ENCODE data around the gene PRKCZ. TPM values are rescaled to one million over a fixed set of nuclear protein-coding genes. Genes with fewer than 3 reads are reported as not detected.

PRKCZ gene
- polyA plus RNA-seq, 6 donors from 2014 or later: 5.7 to 12.4 (median 9.3) TPM

DNA sequence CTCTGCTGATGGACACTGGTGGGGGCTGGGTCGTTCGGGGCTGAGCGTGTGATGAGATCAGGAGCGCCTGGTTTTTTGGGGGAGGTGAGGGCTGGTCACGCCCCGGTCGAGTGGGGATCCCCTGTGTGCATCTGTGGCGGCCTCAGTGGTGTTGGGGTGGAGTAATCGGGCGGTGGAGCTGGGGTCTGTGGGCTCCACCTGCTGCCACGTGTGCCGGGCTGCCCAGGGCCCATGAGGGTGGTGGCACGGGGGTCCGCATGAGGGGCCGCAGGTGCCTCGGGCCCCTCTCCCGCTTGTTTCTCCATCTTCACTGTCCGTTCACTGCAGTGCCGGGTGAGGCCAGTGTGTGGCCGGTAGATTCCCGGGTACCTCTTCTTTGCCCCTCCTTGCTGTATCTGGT, 17.2 kb downstream of the PRKCZ start:
- H3K27me3 Mint-ChIP-seq: no peaks in the 10 kb centered on the region
- peaks cover 0 to 12% (median 5%) of the 10 kb centered on the region in 7 donors for H3K9me3 Mint-ChIP-seq
- H3K4me3 Mint-ChIP-seq: peak overlapping the region in 1 of 8 donors; percentile 48
- H3K27ac Mint-ChIP-seq: peak overlapping the region in 2 of 6 donors; percentile 54 to 82
- no peak for ATAC-seq (ENCODE audit: low read depth in 2 of 2)
- DNase-seq: no peak
- H3K4me1 Mint-ChIP-seq: peaks cover 0 to 15% (median 7%) of the 10 kb centered on the region in 3 donors
- H3K36me3 Mint-ChIP-seq: peaks cover 12 to 19% of the 10 kb centered on the region in 2 donors

- H3K36me3 Mint-ChIP-seq: peaks cover 12 to 19% of the 10 kb centered on the region in 2 donors
- H3K27ac Mint-ChIP-seq: no peak overlapping the region
- H3K4me1 Mint-ChIP-seq: peaks cover 0 to 15% (median 7%) of the 10 kb centered on the region in 3 donors
- DNase-seq (no peak), ATAC-seq (ENCODE audit: low read depth in 2 of 2) (no peak)
- H3K4me3 Mint-ChIP-seq: no peak overlapping the region
- H3K27me3 Mint-ChIP-seq: no peaks in the 10 kb centered on the region
- H3K9me3 Mint-ChIP-seq: peaks cover 0 to 12% (median 5%) of the 10 kb centered on the region in 7 donors
Measured at GRCh38 chr1:2067981-2068380, 17.8 kb downstream of the PRKCZ start.

DNA sequence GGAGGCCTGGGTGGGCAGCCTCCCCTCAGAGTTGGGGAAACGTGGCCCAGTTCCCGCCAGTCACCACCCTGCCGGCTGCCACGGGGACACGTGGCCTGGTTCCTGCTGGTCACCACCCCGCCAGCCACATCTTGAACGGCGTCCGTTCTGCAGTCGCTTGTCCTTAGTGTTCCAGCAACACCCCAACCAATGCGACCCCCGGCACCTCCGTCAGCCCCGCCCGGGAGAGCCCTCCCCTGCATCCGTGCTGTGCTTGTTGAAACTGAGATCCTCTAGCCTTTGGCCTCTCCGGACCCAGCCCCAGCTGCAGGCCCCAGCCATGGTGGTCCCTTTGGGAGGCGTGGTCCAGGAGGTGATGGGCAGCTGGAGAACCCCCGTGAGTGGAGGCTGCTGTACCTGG, 18.7 kb downstream of the PRKCZ start:
- DNase-seq (no peak), ATAC-seq (ENCODE audit: low read depth in 2 of 2) (no peak)
- Mint-ChIP-seq H3K36me3 (peaks cover 8 to 19% of the 10 kb centered on the region in 2 donors), H3K9me3 (peaks cover 0 to 10% (median 5%) of the 10 kb centered on the region in 7 donors), H3K4me1 (peaks cover 0 to 14% (median 12%) of the 10 kb centered on the region in 3 donors), H3K27me3 (no peaks in the 10 kb centered on the region), H3K27ac (no peak overlapping the region), H3K4me3 (no peak overlapping the region)

- Mint-ChIP-seq H3K36me3 (peaks cover 0 to 19% of the 10 kb centered on the region in 2 donors), H3K27me3 (no peaks in the 10 kb centered on the region), H3K4me3 (no peak overlapping the region), H3K27ac (no peak overlapping the region), H3K4me1 (peaks cover 0 to 20% (median 11%) of the 10 kb centered on the region in 3 donors), H3K9me3 (peaks cover 0 to 5% (median 2%) of the 10 kb centered on the region in 7 donors)
- no peak for ATAC-seq (ENCODE audit: low read depth in 2 of 2)
- no peak for DNase-seq
Measured at GRCh38 chr1:2070016-2070415, 19.8 kb downstream of the PRKCZ start.

DNA sequence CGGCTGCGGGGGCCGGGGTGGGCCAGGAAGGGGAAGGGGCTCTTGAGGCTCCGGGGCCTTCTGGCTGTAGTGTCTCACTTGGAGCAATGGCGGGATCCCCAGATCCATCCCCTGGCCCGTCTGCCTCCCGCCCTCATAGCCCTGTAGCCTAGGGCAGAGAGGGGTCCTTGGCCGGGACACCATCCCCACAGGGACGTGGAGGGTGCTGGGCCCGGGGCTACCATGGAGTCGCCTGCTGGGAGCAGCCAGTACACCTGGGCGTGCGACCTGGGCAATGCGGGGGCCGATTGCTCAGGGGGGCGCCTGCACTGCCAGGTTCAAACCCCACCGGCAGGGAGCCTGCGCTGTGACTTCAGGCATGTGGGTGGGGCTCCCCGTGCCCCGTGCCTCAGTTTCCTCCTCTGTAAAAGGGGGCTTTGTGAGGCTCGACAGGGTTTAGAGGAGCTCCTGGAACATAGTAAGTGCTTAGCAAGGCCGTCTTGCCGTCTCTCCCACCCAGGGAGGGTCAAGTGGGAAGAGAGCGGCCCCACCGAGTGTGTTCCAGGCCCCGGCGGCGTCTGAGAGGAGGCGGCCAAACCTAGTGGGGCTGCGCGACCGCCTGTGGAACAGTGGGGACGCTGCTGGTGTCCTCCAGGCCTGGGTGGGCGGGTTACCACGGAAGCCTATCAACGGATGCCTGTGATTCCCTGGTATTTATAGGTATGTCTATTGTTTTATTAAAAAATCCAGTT, 20.8 kb downstream of the PRKCZ start:
- H3K27me3 Mint-ChIP-seq: no peaks in the 10 kb centered on the region
- H3K9me3 Mint-ChIP-seq: peaks cover 0 to 5% (median 0%) of the 10 kb centered on the region in 7 donors
- H3K36me3 Mint-ChIP-seq: peaks cover 0 to 15% of the 10 kb centered on the region in 2 donors
- ATAC-seq (ENCODE audit: low read depth in 2 of 2) (no peak), DNase-seq (no peak)
- H3K4me3 Mint-ChIP-seq: no peak overlapping the region
- H3K4me1 Mint-ChIP-seq: peaks cover 0 to 23% (median 9%) of the 10 kb centered on the region in 3 donors
- H3K27ac Mint-ChIP-seq: no peak overlapping the region

DNA sequence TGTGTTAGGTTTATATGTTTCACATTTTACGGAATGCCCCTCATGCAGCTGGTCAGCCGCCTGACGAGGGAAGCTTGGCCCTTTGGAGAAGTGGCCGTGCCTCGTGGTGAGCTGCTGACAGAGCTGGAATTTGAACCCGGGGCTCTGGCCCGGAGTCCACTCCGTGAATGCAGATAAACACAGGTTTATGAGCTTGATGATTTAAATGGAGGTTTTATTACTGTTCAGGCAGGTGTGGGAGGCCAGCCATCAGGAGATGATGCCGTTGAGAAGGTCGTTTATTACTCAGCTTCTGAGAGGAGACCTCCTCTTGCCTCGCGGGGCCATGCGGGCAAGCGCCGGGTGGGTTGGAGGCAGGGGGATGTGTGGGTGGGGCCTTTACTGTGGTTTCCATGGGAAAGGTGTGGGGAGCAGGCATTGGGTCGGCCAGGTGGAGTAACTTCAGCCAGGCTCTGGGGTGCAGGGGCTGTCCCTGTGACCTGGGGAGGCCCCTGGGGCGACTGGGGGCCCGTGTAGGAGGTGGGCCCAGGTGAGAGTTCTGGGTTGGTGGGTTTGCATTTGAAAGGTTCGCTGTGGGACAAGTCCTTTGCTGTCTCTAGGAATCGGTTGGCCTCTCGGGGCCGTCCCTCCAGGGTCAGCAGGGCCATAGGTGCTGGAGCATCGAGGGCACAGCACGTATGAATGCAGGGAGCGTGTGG, 22.0 kb downstream of the PRKCZ start:
- ATAC-seq (ENCODE audit: low read depth in 2 of 2) (no peak), DNase-seq (no peak)
- H3K27me3 Mint-ChIP-seq: no peaks in the 10 kb centered on the region
- no peak overlapping the region for H3K27ac Mint-ChIP-seq
- H3K36me3 Mint-ChIP-seq: peaks cover 7% of the 10 kb centered on the region in 2 donors
- H3K9me3 Mint-ChIP-seq: peaks cover 3 to 14% (median 5%) of the 10 kb centered on the region in 7 donors
- H3K4me1 Mint-ChIP-seq: peaks cover 0 to 16% (median under 1%) of the 10 kb centered on the region in 3 donors
- H3K4me3 Mint-ChIP-seq: no peak overlapping the region

DNA sequence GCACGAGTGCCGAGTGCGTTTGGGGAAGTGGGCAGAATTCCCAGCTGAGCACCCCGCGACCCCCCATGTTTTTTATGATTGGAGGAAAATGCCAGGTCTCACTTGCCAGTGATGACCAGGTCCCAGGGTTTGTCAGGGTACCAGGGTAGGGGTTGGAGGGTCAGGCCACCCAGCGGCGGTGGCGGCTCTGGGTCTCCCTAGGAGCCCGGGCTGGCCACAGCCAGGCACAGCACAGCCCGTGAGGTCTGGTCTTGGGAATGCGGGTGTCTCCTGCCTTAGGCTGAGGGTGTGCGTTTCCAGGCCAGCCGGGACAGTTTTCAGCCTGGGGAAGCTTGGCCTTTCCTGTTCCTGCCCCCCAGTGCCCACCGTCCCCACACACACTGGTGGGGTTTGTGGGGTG, 22.7 kb downstream of the PRKCZ start:
- Mint-ChIP-seq H3K27me3 (no peaks in the 10 kb centered on the region), H3K36me3 (peaks cover 10 to 13% of the 10 kb centered on the region in 2 donors), H3K27ac (no peak overlapping the region), H3K4me3 (no peak overlapping the region), H3K4me1 (peaks cover 0 to 16% (median 0%) of the 10 kb centered on the region in 3 donors), H3K9me3 (peaks cover 8 to 21% (median 12%) of the 10 kb centered on the region in 7 donors)
- no peak for ATAC-seq (ENCODE audit: low read depth in 2 of 2)
- DNase-seq: no peak

DNA sequence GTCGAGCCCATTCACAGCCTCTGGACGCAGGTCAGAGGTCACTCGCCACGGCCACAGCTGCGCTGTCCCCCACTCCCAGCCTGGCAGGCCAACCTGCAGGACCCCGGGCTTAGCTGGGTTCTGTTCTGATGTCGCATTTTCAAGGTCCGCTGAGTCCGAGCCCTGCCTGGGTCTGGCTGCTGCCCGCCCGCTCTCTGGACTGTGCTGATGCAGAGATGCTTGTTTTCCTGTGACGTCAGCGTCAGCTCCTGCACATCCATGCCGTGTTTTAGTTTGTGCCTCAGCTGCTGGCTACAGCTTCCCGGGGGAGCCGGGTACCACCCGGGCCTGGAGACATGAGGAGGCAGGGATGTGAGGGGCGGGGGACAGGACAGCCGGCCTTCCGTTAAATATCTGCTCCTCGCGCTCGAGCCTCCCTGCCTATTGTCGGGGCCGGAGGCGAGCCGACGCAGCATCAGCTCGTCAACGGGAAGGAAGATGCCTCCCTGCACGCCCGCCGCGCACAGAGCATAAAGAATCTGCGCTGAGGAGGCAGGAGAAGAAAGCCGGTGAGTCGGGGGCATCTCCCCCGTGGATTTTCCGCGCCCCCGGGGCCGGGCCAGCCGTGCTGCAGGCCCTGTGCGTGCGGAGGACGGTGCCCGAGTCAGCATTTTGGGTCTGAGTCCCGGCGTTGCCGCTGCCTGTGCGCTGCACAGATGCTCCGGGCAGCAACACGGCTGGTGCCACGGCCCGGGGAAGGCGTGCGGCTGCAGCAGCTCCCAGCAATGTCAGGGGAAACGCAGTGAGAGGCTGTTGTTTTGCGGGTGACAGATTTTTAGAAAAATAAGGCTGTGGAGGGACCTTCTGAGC, 23.4 kb downstream of the PRKCZ start:
- Mint-ChIP-seq H3K36me3 (peaks cover 17 to 20% of the 10 kb centered on the region in 2 donors), H3K4me3 (no peak overlapping the region), H3K27me3 (no peaks in the 10 kb centered on the region), H3K9me3 (peaks cover 14 to 28% (median 19%) of the 10 kb centered on the region in 7 donors), H3K27ac (peak overlapping the region in 2 of 6 donors; percentile 59 to 64), H3K4me1 (peaks cover 0 to 16% (median 0%) of the 10 kb centered on the region in 3 donors)
- DNase-seq (no peak), ATAC-seq (ENCODE audit: low read depth in 2 of 2) (no peak)

- ATAC-seq (ENCODE audit: low read depth in 2 of 2) (no peak), DNase-seq (no peak)
- peaks cover 14 to 35% (median 21%) of the 10 kb centered on the region in 7 donors for H3K9me3 Mint-ChIP-seq
- H3K4me1 Mint-ChIP-seq: peaks cover 0 to 16% (median 0%) of the 10 kb centered on the region in 3 donors
- H3K4me3 Mint-ChIP-seq: no peak overlapping the region
- no peak overlapping the region for H3K27ac Mint-ChIP-seq
- no peaks in the 10 kb centered on the region for H3K27me3 Mint-ChIP-seq
- peaks cover 19 to 24% of the 10 kb centered on the region in 2 donors for H3K36me3 Mint-ChIP-seq
Measured at GRCh38 chr1:2074396-2074795, 24.2 kb downstream of the PRKCZ start.

DNA sequence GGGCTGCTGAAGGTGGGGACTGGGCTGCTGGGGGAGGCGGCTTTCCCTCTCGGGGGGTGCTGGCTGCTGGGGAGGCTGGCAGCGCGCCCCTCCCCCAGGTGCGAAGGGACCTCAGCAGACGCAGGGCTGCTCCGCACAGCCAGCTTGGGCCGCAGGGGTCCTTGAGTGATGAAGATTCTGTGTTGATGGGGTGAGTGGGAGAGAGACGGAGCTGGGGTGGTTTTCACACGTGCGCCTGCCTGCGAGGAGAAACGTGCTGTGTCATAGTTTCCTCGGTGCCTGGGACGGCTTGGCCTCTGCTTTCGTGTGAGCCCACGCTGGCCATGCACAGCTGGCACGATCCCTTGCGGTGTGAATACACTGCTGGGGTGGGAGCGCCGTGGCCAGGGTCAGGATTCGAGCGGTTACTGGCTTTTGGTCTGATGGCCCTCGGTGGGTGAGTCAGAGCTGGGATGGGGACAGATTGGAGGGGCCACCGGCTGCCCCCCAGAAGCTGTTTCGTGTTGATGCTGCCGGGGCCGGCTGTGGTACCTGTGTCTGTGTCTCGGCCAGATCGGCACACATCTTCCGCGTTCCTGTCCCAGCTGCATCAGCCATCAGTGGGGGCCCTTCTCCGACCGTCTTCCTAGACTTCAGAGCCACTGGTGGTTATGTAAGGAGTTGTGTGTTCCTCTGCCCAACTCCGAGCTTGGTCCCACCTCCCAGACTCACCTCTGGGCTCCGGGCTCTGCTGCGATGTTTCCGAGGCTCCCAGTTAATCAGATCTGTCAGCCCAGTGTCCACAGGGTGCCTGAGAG, 24.9 kb downstream of the PRKCZ start:
- H3K27ac Mint-ChIP-seq: peak overlapping the region in 2 of 6 donors; percentile 33 to 54

GRCh38 chr1:2076826-2077225, 26.6 kb downstream of the PRKCZ start:
- Mint-ChIP-seq H3K27me3 (no peaks in the 10 kb centered on the region), H3K27ac (peak overlapping the region in 1 of 6 donors; percentile 82), H3K36me3 (peaks cover 19 to 24% of the 10 kb centered on the region in 2 donors), H3K9me3 (peaks cover 14 to 42% (median 21%) of the 10 kb centered on the region in 7 donors), H3K4me1 (peaks cover 0 to 16% (median 0%) of the 10 kb centered on the region in 3 donors), H3K4me3 (no peak overlapping the region)
- no peak for DNase-seq
- ATAC-seq (ENCODE audit: low read depth in 2 of 2): no peak

More for the DNA sequence above, 24.9 kb downstream of the PRKCZ start:
- no peaks in the 10 kb centered on the region for H3K27me3 Mint-ChIP-seq
- H3K36me3 Mint-ChIP-seq: peaks cover 19 to 24% of the 10 kb centered on the region in 2 donors
- no peak for ATAC-seq (ENCODE audit: low read depth in 2 of 2)
- H3K4me1 Mint-ChIP-seq: peaks cover 0 to 16% (median 0%) of the 10 kb centered on the region in 3 donors
- peaks cover 14 to 40% (median 21%) of the 10 kb centered on the region in 7 donors for H3K9me3 Mint-ChIP-seq
- no peak overlapping the region for H3K4me3 Mint-ChIP-seq
- DNase-seq: no peak

GRCh38 chr1:2078170-2078569, 28.0 kb downstream of the PRKCZ start:
- Mint-ChIP-seq H3K27ac (no peak overlapping the region), H3K4me1 (peaks cover 0 to 16% (median 3%) of the 10 kb centered on the region in 3 donors), H3K27me3 (no peaks in the 10 kb centered on the region), H3K36me3 (peaks cover 19 to 24% of the 10 kb centered on the region in 2 donors), H3K4me3 (no peak overlapping the region), H3K9me3 (peaks cover 14 to 42% (median 21%) of the 10 kb centered on the region in 7 donors)
- DNase-seq: no peak
- no peak for ATAC-seq (ENCODE audit: low read depth in 2 of 2)
